Measurements from ENCODE around the gene CEPT1.

- TF ChIP-seq RAD21 (conservative IDR thresholded peaks at IDR 0.05) = no peak
- TF ChIP-seq, protein P1, sequence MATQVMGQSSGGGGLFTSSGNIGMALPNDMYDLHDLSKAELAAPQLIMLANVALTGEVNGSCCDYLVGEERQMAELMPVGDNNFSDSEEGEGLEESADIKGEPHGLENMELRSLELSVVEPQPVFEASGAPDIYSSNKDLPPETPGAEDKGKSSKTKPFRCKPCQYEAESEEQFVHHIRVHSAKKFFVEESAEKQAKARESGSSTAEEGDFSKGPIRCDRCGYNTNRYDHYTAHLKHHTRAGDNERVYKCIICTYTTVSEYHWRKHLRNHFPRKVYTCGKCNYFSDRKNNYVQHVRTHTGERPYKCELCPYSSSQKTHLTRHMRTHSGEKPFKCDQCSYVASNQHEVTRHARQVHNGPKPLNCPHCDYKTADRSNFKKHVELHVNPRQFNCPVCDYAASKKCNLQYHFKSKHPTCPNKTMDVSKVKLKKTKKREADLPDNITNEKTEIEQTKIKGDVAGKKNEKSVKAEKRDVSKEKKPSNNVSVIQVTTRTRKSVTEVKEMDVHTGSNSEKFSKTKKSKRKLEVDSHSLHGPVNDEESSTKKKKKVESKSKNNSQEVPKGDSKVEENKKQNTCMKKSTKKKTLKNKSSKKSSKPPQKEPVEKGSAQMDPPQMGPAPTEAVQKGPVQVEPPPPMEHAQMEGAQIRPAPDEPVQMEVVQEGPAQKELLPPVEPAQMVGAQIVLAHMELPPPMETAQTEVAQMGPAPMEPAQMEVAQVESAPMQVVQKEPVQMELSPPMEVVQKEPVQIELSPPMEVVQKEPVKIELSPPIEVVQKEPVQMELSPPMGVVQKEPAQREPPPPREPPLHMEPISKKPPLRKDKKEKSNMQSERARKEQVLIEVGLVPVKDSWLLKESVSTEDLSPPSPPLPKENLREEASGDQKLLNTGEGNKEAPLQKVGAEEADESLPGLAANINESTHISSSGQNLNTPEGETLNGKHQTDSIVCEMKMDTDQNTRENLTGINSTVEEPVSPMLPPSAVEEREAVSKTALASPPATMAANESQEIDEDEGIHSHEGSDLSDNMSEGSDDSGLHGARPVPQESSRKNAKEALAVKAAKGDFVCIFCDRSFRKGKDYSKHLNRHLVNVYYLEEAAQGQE (IDR thresholded peaks at IDR 0.05; ENCODE audit: borderline replicate concordance) = no peak
- TF ChIP-seq EZH2 (IDR thresholded peaks at IDR 0.05; ENCODE audit: borderline replicate concordance, insufficient read depth, low read length, poor library complexity, severe bottlenecking) = no peak
- no peak for TF ChIP-seq CTCF (IDR thresholded peaks at IDR 0.05; ENCODE audit: poor library complexity, severe bottlenecking)
- TF ChIP-seq EP300 (conservative IDR thresholded peaks at IDR 0.05; ENCODE audit: poor library complexity, severe bottlenecking) = no peak
- no peak for TF ChIP-seq POLR2AphosphoS5 (IDR thresholded peaks at IDR 0.05)
- TF ChIP-seq SMC3 (conservative IDR thresholded peaks at IDR 0.05; ENCODE audit: poor library complexity) = no peak
- TF ChIP-seq MXI1 (conservative IDR thresholded peaks at IDR 0.05; ENCODE audit: poor library complexity, severe bottlenecking) = no peak
Observed at GRCh38 chr1:111225091-111225490, 85.1 kb downstream of the CEPT1 start.
